Keratinocyte (primary cell): ENCODE measurements around the gene MCUR1. TPM values are rescaled to one million over a fixed set of nuclear protein-coding genes. Genes with fewer than 3 reads are reported as not detected.
"Not testable (repeated sequence)": the region's sequence is repeated elsewhere in the genome, so short reads cannot be mapped to it uniquely, and the experiment has no call there.

Experiments
- DNase-seq: peaks from one replicate; pipeline ENCODE4 v3.0.0-alpha.2; 2011; ENCODE audit warnings: low read depth, missing footprints, low spot score
- FAIRE-seq: peaks from 2 replicates; lab custom pipeline; 2011; peaks lifted over from hg19 to GRCh38; lab: Jason Lieb, UNC
- H2AFZ ChIP-seq: 2 replicates; pipeline ENCODE4 v1.6.0; 2012; ENCODE audit warnings: low read length, control low read depth, inconsistent platforms; ENCODE audit not compliant: control insufficient read depth
- H3K27ac ChIP-seq: 2 replicates; pipeline ENCODE4 v1.5.1; 2011; ENCODE audit warnings: low read length; ENCODE audit not compliant: control insufficient read depth, insufficient read depth
- H3K27me3 ChIP-seq: 3 replicates; pipeline ENCODE4 v1.6.0; 2011; ENCODE audit warnings: low read length; ENCODE audit not compliant: control insufficient read depth, insufficient read depth; ENCODE audit errors: extremely low read depth
- H3K36me3 ChIP-seq, 2 experiments: 2 replicates in 1 of 2; 3 replicates in 1 of 2; pipeline ENCODE4 v1.5.1; 2011; ENCODE audit warnings: low read length in 2 of 2, mild to moderate bottlenecking in 1 of 2; ENCODE audit not compliant: control insufficient read depth in 2 of 2, insufficient read depth in 2 of 2; ENCODE audit errors: extremely low read depth in 1 of 2
- H3K4me1 ChIP-seq: 3 replicates; pipeline ENCODE4 v1.5.1; 2011; ENCODE audit warnings: low read length; ENCODE audit not compliant: control insufficient read depth, insufficient read depth; ENCODE audit errors: extremely low read depth
- H3K4me2 ChIP-seq: 3 replicates; pipeline ENCODE4 v1.6.0; 2011; ENCODE audit warnings: low read depth, low read length; ENCODE audit not compliant: control insufficient read depth, insufficient read depth; ENCODE audit errors: extremely low read depth
- H3K4me3 ChIP-seq, 3 experiments: fragments of 200-600 bp in 1 of 3; sonication (generic) in 1 of 3; 2 replicates in 2 of 3; 3 replicates in 1 of 3; pipeline ENCODE4 v1.5.1; 2011 to 2016; ENCODE audit warnings: low read length in 3 of 3, mild to moderate bottlenecking in 3 of 3, control low read depth in 2 of 3, inconsistent platforms in 1 of 3, low read depth in 1 of 3, mixed read lengths in 1 of 3, mixed run types in 1 of 3, moderate library complexity in 1 of 3; ENCODE audit not compliant: control insufficient read depth in 2 of 3, insufficient read depth in 2 of 3; ENCODE audit errors: extremely low read depth in 1 of 3
- H3K79me2 ChIP-seq: 2 replicates; pipeline ENCODE4 v1.6.0; 2012; ENCODE audit warnings: low read length; ENCODE audit not compliant: control insufficient read depth, insufficient read depth
- H3K9ac ChIP-seq: 3 replicates; pipeline ENCODE4 v1.6.0; 2011; ENCODE audit warnings: low read length; ENCODE audit not compliant: control insufficient read depth, insufficient read depth; ENCODE audit errors: extremely low read depth
- H3K9me1 ChIP-seq: 3 replicates; pipeline ENCODE4 v1.6.0; 2011; ENCODE audit warnings: low read length; ENCODE audit not compliant: control insufficient read depth, insufficient read depth; ENCODE audit errors: extremely low read depth
- H3K9me3 ChIP-seq: 2 replicates; pipeline ENCODE4 v1.5.1; 2012; ENCODE audit warnings: low read depth, low read length; ENCODE audit not compliant: control insufficient read depth
- H4K20me1 ChIP-seq: 3 replicates; pipeline ENCODE4 v1.6.0; 2011; ENCODE audit warnings: low read length; ENCODE audit not compliant: control insufficient read depth, insufficient read depth; ENCODE audit errors: extremely low read depth
- EZH2 ChIP-seq: IDR thresholded peaks from one replicate; pipeline ENCODE4 v1.6.1; 2012; ENCODE audit warnings: inconsistent platforms, mild to moderate bottlenecking, low read length, moderate library complexity
- dilution Hi-C: fragments of 300-500 bp; cut with MboI; formaldehyde crosslinking; loops from one replicate; pipeline ENCODE4 v1.7.0; 2020; ENCODE audit warnings: low sequenced_read_pairs; ENCODE audit not compliant: extremely low pct_ligation_motif_present
- polyA plus RNA-seq, 5 experiments: library from polyadenylated mRNA; depleted of rRNA in 3 of 5; stranded (reverse) in 3 of 5; stranded (forward) in 1 of 5; unstranded in 1 of 5; fragments of >200 nt; gene quantifications; 1 replicate in 1 of 5; 2 replicates in 3 of 5; 3 replicates in 1 of 5; pipeline versions ENCODE4 v1.2.1 to v1.2.3, GENCODE V29; 2011 to 2012; ENCODE audit warnings: missing spikeins in 2 of 5, low read depth in 1 of 5, low replicate concordance in 1 of 5
- TF ChIP-seq, protein P1 (sequence below), 3 experiments: IDR thresholded peaks in 1 of 3; conservative IDR thresholded peaks in 1 of 3; optimal IDR thresholded peaks in 1 of 3; 2 replicates in 2 of 3; 3 replicates in 1 of 3; pipeline versions ENCODE3 to v1.5.1; 2011; ENCODE audit warnings: low read length in 3 of 3, mild to moderate bottlenecking in 3 of 3, moderate library complexity in 2 of 3, control low read depth in 1 of 3, inconsistent platforms in 1 of 3; ENCODE audit not compliant: insufficient read depth in 2 of 3; ENCODE audit errors: extremely low read depth in 1 of 3

The MCUR1 gene
- polyA plus RNA-seq, 1 donor (not counting 4 experiments of a cell fraction or from before 2014, with no cell fraction given): 15.3 TPM

DNA sequence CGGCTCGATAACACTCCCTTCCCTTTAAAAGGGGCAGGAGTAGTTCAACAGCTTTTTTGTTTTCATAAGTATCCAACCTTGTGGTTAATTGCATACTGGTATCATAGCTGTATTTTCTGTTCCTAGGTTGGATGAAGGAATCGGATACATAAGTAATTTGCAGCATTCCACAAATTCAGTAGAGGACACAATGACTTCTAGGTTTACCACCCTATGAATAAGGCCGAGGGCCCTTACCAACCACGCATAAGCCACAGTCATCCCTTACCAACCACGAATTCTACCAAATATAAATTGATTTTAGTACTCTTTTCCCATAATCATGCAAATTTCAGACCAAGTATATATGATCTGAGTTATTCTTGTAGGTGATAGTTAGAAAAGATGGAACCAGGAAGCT, 36.3 kb downstream of the MCUR1 start:
- H3K79me2 ChIP-seq: no peaks in the 10 kb centered on the region
- FAIRE-seq (no peak), DNase-seq (no peak)
- H3K4me1 ChIP-seq: no peaks in the 10 kb centered on the region
- H3K4me3 ChIP-seq: no peak overlapping the region
- no peaks in the 10 kb centered on the region for H4K20me1 ChIP-seq
- no peak overlapping the region for H2AFZ ChIP-seq
- TF ChIP-seq, protein P1, sequence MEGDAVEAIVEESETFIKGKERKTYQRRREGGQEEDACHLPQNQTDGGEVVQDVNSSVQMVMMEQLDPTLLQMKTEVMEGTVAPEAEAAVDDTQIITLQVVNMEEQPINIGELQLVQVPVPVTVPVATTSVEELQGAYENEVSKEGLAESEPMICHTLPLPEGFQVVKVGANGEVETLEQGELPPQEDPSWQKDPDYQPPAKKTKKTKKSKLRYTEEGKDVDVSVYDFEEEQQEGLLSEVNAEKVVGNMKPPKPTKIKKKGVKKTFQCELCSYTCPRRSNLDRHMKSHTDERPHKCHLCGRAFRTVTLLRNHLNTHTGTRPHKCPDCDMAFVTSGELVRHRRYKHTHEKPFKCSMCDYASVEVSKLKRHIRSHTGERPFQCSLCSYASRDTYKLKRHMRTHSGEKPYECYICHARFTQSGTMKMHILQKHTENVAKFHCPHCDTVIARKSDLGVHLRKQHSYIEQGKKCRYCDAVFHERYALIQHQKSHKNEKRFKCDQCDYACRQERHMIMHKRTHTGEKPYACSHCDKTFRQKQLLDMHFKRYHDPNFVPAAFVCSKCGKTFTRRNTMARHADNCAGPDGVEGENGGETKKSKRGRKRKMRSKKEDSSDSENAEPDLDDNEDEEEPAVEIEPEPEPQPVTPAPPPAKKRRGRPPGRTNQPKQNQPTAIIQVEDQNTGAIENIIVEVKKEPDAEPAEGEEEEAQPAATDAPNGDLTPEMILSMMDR (optimal IDR thresholded peaks at IDR 0.05 in 1 of 3, IDR thresholded peaks at IDR 0.05 in 1 of 3, conservative IDR thresholded peaks at IDR 0.05 in 1 of 3; ENCODE audit: extremely low read depth in 1 of 3, insufficient read depth in 2 of 3, low read length in 3 of 3): no peak
- TF ChIP-seq EZH2: no peak
- H3K9me3 ChIP-seq: no peaks in the 10 kb centered on the region
- no peaks in the 10 kb centered on the region for H3K27me3 ChIP-seq
- H3K4me2 ChIP-seq: no peak overlapping the region
- no peak overlapping the region for H3K27ac ChIP-seq
- dilution Hi-C loops: no loop called here
- no peak overlapping the region for H3K9ac ChIP-seq
- no peaks in the 10 kb centered on the region for H3K36me3 ChIP-seq
- no peaks in the 10 kb centered on the region for H3K9me1 ChIP-seq

DNA sequence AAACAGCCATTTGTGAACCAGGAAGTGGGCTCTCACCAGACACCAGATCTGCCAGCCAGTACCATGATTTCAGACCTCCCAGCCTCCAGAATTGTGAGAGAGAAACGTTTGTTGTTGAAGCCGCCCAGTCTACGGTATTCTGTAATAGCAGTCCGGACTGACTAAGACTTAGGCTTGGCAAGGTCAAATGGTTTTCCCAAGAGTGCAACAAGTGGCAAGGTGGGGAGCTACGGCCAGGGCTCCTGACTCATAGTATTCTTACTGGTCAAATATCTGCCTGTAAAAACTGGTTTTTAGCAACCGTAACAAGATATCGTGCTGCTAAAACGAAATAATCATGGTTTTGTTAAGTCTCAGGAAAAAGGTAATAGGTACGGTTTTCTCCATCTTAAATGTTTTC, 37.8 kb downstream of the MCUR1 start:
- no peaks in the 10 kb centered on the region for H3K27me3 ChIP-seq
- no peak overlapping the region for H2AFZ ChIP-seq
- no peak overlapping the region for H3K27ac ChIP-seq
- no peak overlapping the region for H3K4me2 ChIP-seq
- no peak overlapping the region for H3K9ac ChIP-seq
- DNase-seq: no peak
- H3K4me1 ChIP-seq: no peaks in the 10 kb centered on the region
- H4K20me1 ChIP-seq: no peaks in the 10 kb centered on the region
- dilution Hi-C loops: no loop called here
- H3K4me3 ChIP-seq: no peak overlapping the region
- H3K9me3 ChIP-seq: no peaks in the 10 kb centered on the region
- no peak for FAIRE-seq
- no peaks in the 10 kb centered on the region for H3K9me1 ChIP-seq
- H3K36me3 ChIP-seq: no peaks in the 10 kb centered on the region
- H3K79me2 ChIP-seq: no peaks in the 10 kb centered on the region
- no peak for TF ChIP-seq EZH2
- TF ChIP-seq, protein P1 (optimal IDR thresholded peaks at IDR 0.05 in 1 of 3, IDR thresholded peaks at IDR 0.05 in 1 of 3, conservative IDR thresholded peaks at IDR 0.05 in 1 of 3; ENCODE audit: extremely low read depth in 1 of 3, insufficient read depth in 2 of 3, low read length in 3 of 3): no peak

DNA sequence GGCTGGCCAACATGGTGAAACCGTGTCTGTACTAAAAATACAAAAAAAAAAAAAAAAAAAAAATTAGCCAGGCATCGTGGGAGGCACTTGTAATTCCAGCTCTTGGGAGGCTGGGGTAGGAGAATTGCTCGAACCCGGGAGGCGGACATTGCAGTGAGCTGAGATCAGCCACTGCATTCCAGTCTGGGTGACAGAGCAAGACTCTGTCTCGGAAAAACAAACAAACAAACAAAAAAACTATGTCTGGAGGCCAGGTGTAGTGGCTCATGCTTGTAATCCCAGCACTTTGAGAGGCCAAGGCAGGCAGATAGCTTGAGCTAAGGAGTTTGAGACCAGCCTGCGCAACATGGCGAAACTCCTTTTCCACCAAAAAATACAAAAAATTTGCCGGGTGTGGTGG, 38.9 kb downstream of the MCUR1 start:
- not testable (repeated sequence) for H4K20me1 ChIP-seq

DNA sequence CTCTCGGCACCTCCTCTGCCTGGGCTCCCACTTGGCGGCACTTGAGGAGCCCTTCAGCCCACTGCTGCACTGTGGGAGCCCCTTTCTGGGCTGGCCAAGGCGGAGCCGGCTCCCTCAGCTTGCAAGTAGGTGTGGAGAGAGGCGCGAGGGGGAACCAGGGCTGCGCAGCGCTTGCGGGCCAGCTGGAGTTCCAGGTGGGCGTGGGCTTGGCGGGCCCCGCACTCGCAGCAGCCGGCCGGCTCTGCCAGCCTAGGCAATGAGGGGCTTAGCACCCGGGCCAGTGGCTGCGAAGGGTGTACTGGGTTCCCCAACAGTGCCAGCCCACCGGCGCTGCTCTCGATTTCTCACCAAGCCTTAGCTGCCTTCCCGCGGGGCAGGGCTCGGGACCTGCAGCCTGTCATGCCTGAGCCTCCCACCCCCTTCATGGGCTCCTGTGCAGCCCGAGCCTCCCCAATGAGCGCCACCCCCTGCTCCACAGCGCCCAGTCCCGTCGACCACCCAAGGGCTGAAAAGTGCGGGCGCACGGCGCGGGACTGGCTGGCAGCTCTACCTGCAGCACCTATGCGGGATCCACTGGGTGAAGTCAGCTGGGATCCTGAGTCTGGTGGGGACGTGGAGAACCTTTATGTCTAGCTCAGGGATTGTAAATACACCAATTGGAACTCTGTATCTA, 41.9 kb downstream of the MCUR1 start:
- H3K4me2 ChIP-seq, H3K27me3 ChIP-seq, H3K4me1 ChIP-seq, H3K9me3 ChIP-seq, H4K20me1 ChIP-seq, H3K36me3 ChIP-seq, dilution Hi-C loops, FAIRE-seq, H3K9ac ChIP-seq, H3K9me1 ChIP-seq, DNase-seq, H3K4me3 ChIP-seq, H2AFZ ChIP-seq, H3K79me2 ChIP-seq, H3K27ac ChIP-seq: not testable (repeated sequence)

More for the DNA sequence above, 38.9 kb downstream of the MCUR1 start:
- H3K9me1 ChIP-seq, H3K4me2 ChIP-seq, H3K27ac ChIP-seq, H3K79me2 ChIP-seq, H3K27me3 ChIP-seq, H3K9ac ChIP-seq, H3K4me3 ChIP-seq, H3K4me1 ChIP-seq, H3K36me3 ChIP-seq, H2AFZ ChIP-seq, H3K9me3 ChIP-seq, DNase-seq, dilution Hi-C loops, FAIRE-seq: not testable (repeated sequence)
